Hematopoietic multipotent progenitor cell treated with erythropoietin and hydrocortisone succinate and interleukin-3 and kit ligand, for 15 days (in vitro differentiated cells): ENCODE measurements around the gene FAM241B.

ENCODE experiments used
- DNase-seq: peaks from one replicate; pipeline ENCODE4 v3.0.0-alpha.2; 2015; ENCODE audit warnings: low spot score

Gene FAM241B

DNA sequence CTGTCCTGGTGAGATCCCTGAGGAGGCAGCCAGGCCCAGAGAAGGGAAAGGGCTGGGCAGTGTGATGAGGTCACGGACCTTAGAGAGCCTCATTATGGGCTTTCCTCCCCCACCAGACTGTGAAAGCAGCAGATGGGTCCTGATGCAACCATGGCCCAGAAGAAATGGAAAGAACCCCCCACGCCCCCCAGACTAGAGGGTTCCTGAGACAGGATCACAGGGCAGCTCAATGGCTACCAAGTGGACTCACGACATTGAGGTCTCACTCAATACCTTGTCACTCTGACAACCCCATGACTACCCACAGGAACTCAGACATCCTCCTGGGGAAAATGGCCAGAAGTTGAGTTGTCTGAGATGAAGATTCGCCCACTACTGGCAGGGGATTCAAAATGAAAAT lies 36.7 kb downstream of the FAM241B start:
- DNase-seq, result no peak

DNA sequence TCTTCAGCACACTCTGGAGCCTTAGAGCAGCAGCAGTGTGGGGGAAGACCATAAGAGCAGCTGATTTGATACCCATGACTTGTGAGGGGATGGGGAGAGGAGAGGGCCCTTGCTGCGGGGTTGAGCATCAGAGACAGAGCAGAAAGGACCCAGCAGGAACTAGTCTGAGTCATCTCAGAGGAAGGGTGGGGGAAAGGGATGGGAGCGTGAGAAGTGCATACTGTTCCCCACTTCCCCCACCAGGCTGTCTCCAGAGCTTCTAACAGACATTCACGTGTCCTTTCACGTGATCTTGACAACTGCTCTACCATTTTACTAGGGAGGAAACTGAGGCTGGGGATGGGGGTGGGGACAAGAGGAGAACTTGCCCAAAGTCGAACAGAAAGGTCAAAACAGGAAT lies 38.7 kb downstream of the FAM241B start:
- DNase-seq, result no peak

DNA sequence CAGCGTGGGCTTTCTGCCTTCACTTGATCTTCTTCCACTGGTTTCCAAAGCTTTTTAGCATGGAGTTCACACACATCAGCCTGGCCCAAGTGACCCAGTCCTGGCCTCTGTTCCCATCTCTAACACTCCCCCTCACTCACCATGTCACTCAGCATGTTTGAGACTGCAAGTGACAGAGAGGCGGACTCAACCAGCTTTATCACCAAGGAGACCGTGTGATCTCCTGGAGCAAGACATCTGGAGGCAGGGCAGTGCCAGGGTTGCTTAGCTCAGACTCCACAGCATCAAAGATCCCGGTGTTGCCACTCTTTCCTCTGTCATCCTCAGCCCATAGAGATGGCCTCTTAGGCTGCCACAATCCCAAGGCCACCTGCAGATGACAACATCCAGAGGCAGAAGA lies 39.4 kb downstream of the FAM241B start:
- no peak for DNase-seq

DNA sequence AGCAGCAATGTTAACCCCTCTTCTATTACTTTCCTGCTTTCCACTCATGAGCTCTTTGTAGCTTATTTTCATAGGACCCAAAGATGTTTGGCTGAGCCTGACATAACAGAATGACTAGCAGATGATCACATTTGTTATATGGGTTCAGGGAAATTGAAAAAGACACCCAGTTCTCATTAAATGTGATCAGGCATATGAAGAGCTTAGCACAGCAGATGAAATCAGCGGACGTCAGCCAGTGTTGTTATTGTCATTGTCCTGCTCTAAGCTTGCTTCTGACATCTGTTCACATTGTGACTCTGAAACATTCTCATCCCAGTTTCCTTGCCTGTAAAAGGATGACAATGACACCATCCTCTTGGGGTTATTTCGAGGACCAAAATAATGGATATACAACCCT lies 43.5 kb downstream of the FAM241B start:
- no peak for DNase-seq

DNA sequence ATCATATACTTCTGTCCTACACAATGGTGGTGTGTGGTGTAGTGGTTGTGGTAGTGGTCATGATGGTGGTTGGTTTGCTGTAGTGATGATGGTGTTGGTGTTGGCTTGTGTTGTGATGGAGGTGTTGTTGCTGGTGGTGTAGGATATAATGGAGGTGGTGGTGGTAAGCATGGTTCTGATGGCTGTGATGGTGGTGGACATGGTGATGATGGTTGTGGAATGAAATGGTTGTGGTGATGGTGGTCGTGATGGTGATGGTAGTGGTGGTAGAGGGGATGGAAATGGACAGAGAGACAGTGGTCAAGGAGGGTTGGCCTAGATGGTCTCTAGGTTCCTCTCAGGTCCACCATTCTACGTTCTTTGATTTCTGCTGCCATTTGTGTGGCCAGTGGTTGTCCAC lies 44.7 kb downstream of the FAM241B start:
- DNase-seq, result no peak

DNA sequence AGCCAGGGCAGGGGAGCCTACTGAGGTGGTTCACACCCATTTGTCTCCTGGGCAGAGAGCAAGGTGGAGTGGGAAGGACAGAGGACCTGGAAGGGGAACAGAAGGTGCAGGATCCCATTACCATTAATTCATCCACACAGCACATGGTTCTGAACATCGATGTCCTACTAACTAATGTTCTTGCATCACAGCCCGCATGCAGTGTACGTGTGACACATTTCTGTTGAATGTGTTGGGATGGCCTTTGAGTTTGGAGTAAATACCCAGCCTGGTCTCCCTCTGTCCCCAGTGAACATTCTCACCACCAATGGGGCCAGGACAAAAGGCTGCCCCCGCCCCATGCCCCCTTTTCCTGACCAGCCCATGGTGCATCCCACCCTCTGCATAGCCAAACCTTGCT lies 46.3 kb downstream of the FAM241B start:
- DNase-seq, result no peak

DNA sequence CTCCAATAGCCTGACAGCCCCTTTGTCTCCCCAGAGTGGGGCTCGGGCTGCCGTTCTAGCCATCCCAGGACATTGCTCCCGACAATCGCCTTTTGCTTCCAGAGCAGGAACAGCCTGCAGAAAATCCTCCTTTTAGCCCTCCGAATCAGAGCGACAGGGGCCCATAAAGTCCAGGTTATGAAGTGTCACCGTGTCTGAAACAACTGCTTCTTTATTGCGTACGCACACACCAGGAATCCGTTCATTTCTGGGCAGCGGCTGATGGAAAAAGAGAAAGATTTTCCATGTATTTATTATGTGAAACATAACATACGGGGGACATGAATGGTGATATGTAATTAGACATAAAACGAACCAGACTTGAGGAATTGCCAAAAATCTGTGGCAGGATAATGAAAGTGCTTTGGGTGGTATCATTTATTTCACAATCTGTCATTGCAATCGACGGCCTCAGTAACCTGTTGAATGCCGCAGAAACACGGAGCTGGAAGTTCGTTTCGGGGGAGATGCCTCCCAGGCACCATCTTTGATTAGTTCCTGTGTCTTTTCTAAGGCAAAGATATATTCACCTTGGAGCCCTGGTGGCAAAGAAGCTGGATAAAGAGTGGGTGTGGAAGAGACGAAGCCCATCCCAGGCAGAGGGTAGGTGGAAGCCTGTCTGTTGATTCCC lies 48.1 kb downstream of the FAM241B start:
- DNase-seq, result no peak

DNA sequence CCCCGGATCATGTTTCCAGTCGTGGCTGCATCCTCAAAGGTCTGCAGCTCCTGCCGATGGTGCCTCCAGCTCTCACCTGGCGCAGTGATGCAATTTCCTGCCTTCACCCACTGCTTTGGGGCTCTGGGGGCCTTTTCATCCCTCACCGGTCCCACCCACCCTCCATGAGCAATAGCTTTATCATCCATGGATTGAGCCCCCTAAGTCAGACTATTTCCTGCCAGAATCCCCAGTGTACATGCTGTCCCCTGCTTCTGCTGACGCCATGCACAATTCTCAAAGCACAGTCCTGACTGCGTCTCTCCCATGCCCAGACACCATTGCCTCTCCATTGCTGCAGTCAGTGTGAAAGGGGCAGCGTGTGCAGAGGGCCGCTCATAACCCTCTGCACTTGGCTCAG lies 49.7 kb downstream of the FAM241B start:
- no peak for DNase-seq

DNA sequence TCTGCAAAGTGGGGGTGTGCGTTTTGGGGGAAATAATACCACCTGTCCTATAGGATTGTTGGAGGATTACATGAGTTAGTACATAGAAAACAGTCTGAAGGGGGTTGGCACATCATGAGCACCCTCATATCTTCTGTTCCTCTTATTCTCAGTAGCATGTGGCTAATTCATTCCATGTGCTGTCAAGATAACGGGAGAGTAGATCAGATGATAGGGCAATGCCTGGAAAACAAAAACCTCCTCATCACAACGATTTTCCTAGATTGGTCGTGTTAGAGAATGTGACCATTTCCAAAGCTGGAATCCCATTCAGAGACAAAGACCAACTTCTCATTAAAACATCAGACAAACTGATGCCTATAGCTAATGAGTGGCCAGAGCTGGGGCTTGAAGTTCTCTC lies 50.6 kb downstream of the FAM241B start:
- DNase-seq, result no peak

DNA sequence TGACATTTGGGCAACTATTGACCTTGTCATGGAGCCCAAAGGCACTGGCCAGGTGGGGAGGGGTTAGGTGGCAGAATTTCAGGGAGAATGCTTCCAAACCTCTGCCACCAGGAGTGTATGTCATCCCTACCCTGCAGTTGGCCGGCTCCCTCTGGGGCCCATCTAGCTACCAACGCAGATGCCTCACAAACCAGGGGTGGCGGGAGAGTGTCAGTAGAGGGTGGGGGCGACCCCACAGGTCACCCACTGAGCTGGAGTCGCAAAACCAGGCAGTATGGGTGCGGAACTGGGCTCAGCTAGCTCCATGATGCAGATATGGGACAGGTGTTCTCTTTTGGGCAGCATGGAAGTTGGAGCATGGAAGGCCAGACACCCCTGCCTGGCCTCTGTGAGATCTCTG lies 51.4 kb downstream of the FAM241B start:
- no peak for DNase-seq

DNA sequence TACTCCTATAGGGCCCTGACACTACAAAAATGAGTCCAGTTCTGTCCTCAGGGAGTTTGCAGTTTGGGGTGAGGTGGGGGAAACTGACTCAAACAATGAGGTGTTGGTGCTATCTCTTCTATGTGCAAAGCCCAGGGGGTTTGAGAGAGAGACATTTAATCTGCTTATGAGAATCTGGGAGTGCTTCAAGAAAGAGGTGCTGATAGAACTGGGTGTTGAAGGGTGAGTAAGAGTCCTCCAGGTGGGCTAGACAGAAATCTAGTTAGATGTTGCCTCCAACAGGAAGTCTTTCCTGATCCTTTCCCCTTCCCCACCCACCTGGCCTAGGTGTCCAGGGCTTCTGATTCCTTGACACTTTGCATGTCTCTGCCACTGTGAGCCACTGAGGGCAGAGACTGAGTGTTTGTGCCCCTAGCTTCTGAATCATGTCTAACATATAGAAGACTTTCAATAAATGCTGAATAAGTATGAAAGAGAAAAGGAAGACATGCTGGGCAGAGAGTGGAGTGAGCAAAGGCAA lies 53.0 kb downstream of the FAM241B start:
- DNase-seq, result no peak
